Neural cell (in vitro differentiated cells): ENCODE results near the gene AARS1. TPM values are rescaled to one million over a fixed set of nuclear protein-coding genes. Genes with fewer than 3 reads are reported as not detected.
A peak's percentile ranks its signal among the peaks of the same experiment; 100 is the strongest.

Source experiments
- H2AFZ ChIP-seq: fragments of 200-600, 300-800 bp; sonication (generic), shearing (Covaris generic); 2 replicates; pipeline ENCODE4 v1.6.0; 2014; ENCODE audit warnings: low read depth, mild to moderate bottlenecking, antibody characterized with exemption, low read length, moderate library complexity
- H3F3A ChIP-seq: fragments of 200-600 bp; shearing (Covaris generic); 2 replicates; pipeline ENCODE4 v1.6.1; 2016; ENCODE audit warnings: mild to moderate bottlenecking, moderate library complexity, mixed read lengths, antibody characterized with exemption, low read length; ENCODE audit not compliant: insufficient read depth, poor library complexity, severe bottlenecking
- H3K27ac ChIP-seq: fragments of 200-600, 300-800 bp; sonication (generic), shearing (Covaris generic); 2 replicates; pipeline ENCODE4 v1.5.1; 2014; ENCODE audit warnings: mild to moderate bottlenecking, low read length, moderate library complexity
- H3K27me3 ChIP-seq: fragments of 300-800, 200-600 bp; sonication (generic), shearing (Covaris generic); 2 replicates; pipeline ENCODE4 v1.6.0; 2014; ENCODE audit warnings: mild to moderate bottlenecking, low read depth, low read length, moderate library complexity; ENCODE audit not compliant: insufficient read depth
- H3K36me3 ChIP-seq: fragments of 300-800, 200-600 bp; sonication (generic), shearing (Covaris generic); 2 replicates; pipeline ENCODE4 v1.5.1; 2014; ENCODE audit warnings: mild to moderate bottlenecking, antibody characterized with exemption, low read length, moderate library complexity; ENCODE audit not compliant: insufficient read depth
- H3K4me2 ChIP-seq: fragments of 300-800, 200-600 bp; sonication (generic), shearing (Covaris generic); 2 replicates; pipeline ENCODE4 v1.6.0; 2014; ENCODE audit warnings: mild to moderate bottlenecking, low read length
- H3K4me3 ChIP-seq: fragments of 300-800, 200-600 bp; sonication (generic), shearing (Covaris generic); 2 replicates; pipeline ENCODE4 v1.5.1; 2014; ENCODE audit warnings: mild to moderate bottlenecking, low read length, moderate library complexity
- H3K79me2 ChIP-seq: fragments of 200-600 bp; shearing (Covaris generic); replicated peaks from 2 replicates; pipeline ENCODE4 v1.6.0; 2014; ENCODE audit warnings: mild to moderate bottlenecking, low read length, moderate library complexity; ENCODE audit not compliant: insufficient read depth
- H3K9ac ChIP-seq: fragments of 300-800, 200-600 bp; sonication (generic), shearing (Covaris generic); 2 replicates; pipeline ENCODE4 v1.6.1; 2016; ENCODE audit warnings: mild to moderate bottlenecking, low read length, mixed read lengths
- H3K9me2 ChIP-seq: fragments of 200-600 bp; shearing (Covaris generic); 2 replicates; pipeline ENCODE4 v1.6.1; 2016; ENCODE audit warnings: mild to moderate bottlenecking, low read length, mixed read lengths; ENCODE audit not compliant: insufficient read depth
- H3K9me3 ChIP-seq: fragments of 200-600, 300-800 bp; sonication (generic), shearing (Covaris generic); 2 replicates; pipeline ENCODE4 v1.6.1; 2016; ENCODE audit warnings: mild to moderate bottlenecking, mixed run types, low read length, moderate library complexity, mixed read lengths
- H4K20me1 ChIP-seq: fragments of 200-600 bp; shearing (Covaris generic); 2 replicates; pipeline ENCODE4 v1.6.1; 2016; ENCODE audit warnings: mild to moderate bottlenecking, mixed run types; ENCODE audit not compliant: insufficient read depth
- EP300 ChIP-seq: fragments of 450-650 bp; conservative IDR thresholded peaks from 2 replicates; pipeline ENCODE4 v1.6.1; 2014; ENCODE audit warnings: antibody characterized with exemption, mild to moderate bottlenecking, moderate library complexity; ENCODE audit not compliant: poor library complexity, severe bottlenecking
- MXI1 ChIP-seq: fragments of 450-650 bp; conservative IDR thresholded peaks from 2 replicates; pipeline ENCODE4 v1.6.1; 2014; ENCODE audit warnings: antibody characterized with exemption, mild to moderate bottlenecking; ENCODE audit not compliant: poor library complexity, severe bottlenecking
- RAD21 ChIP-seq: fragments of 450-650 bp; conservative IDR thresholded peaks from 2 replicates; pipeline ENCODE4 v1.6.1; 2014; ENCODE audit warnings: antibody characterized with exemption, mild to moderate bottlenecking, moderate library complexity
- SMC3 ChIP-seq: fragments of 450-650 bp; conservative IDR thresholded peaks from 2 replicates; pipeline ENCODE4 v1.6.1; 2014; ENCODE audit warnings: antibody characterized with exemption, mild to moderate bottlenecking, moderate library complexity; ENCODE audit not compliant: poor library complexity
- TAF1 ChIP-seq: IDR thresholded peaks from 2 replicates; pipeline ENCODE4 v1.6.1; 2012; ENCODE audit warnings: low read depth
- polyA plus RNA-seq: library from polyadenylated mRNA; depleted of rRNA; stranded (reverse); fragments of >200 nt; gene quantifications from 2 replicates; pipeline ENCODE4 v1.2.3, GENCODE V29; 2014
- TF ChIP-seq, protein P1 (sequence below): IDR thresholded peaks from 2 replicates; pipeline ENCODE4 v1.6.1; 2012; ENCODE audit warnings: borderline replicate concordance
- TF ChIP-seq, protein P2 (sequence below): fragments of 450-650 bp; IDR thresholded peaks from 2 replicates; pipeline ENCODE4 v1.5.1; 2014; ENCODE audit warnings: antibody characterized with exemption, mild to moderate bottlenecking, moderate library complexity; ENCODE audit not compliant: poor library complexity, severe bottlenecking

Gene AARS1
- polyA plus RNA-seq, 1 donor from 2014 or later, result 33.7 TPM

DNA sequence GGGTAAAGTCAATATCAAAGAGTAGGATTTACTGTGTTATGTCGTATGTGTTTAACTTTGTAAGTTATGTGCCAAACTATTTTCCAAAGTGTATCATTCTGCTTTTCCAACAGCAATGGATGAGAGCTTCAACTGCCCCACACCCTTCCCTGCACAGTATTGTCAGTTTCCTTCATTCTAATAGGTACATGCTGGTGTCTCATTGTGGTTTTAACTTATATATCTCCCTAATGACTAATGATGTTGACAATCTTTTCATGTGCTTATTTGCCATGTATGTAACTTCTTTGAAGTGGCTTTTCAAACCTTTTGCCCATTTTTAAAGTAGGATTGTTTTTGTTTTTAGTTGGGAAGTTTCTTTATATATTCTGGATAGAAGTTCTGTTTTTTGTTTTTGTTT, 13.4 kb upstream of the AARS1 start (continued):
- TF ChIP-seq, protein P1, sequence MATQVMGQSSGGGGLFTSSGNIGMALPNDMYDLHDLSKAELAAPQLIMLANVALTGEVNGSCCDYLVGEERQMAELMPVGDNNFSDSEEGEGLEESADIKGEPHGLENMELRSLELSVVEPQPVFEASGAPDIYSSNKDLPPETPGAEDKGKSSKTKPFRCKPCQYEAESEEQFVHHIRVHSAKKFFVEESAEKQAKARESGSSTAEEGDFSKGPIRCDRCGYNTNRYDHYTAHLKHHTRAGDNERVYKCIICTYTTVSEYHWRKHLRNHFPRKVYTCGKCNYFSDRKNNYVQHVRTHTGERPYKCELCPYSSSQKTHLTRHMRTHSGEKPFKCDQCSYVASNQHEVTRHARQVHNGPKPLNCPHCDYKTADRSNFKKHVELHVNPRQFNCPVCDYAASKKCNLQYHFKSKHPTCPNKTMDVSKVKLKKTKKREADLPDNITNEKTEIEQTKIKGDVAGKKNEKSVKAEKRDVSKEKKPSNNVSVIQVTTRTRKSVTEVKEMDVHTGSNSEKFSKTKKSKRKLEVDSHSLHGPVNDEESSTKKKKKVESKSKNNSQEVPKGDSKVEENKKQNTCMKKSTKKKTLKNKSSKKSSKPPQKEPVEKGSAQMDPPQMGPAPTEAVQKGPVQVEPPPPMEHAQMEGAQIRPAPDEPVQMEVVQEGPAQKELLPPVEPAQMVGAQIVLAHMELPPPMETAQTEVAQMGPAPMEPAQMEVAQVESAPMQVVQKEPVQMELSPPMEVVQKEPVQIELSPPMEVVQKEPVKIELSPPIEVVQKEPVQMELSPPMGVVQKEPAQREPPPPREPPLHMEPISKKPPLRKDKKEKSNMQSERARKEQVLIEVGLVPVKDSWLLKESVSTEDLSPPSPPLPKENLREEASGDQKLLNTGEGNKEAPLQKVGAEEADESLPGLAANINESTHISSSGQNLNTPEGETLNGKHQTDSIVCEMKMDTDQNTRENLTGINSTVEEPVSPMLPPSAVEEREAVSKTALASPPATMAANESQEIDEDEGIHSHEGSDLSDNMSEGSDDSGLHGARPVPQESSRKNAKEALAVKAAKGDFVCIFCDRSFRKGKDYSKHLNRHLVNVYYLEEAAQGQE, result no peak

DNA sequence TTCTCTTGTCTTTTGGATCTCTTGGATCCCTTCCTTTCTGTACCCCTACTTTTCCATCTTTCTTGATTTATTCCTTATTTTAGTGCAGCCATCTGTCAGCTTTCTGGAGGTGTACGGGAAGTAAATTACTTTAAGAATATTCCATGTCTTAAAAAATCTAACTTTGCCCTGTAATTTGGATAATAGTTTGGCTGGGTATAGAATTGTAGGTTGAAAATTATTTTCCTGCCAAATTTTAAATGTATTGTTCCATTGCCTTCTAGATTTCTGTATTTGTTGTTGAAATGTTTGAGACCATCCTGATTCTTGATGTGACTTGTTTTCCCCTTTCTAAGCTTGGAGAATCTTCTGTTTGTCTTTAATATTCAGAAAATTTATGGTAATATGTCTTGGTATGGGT, 11.8 kb upstream of the AARS1 start:
- no peaks in the 10 kb centered on the region for H3K9me2 ChIP-seq
- TF ChIP-seq RAD21 (no peak), EP300 (no peak), MXI1 (no peak), SMC3 (no peak), TAF1 (no peak)
- TF ChIP-seq, protein P2, sequence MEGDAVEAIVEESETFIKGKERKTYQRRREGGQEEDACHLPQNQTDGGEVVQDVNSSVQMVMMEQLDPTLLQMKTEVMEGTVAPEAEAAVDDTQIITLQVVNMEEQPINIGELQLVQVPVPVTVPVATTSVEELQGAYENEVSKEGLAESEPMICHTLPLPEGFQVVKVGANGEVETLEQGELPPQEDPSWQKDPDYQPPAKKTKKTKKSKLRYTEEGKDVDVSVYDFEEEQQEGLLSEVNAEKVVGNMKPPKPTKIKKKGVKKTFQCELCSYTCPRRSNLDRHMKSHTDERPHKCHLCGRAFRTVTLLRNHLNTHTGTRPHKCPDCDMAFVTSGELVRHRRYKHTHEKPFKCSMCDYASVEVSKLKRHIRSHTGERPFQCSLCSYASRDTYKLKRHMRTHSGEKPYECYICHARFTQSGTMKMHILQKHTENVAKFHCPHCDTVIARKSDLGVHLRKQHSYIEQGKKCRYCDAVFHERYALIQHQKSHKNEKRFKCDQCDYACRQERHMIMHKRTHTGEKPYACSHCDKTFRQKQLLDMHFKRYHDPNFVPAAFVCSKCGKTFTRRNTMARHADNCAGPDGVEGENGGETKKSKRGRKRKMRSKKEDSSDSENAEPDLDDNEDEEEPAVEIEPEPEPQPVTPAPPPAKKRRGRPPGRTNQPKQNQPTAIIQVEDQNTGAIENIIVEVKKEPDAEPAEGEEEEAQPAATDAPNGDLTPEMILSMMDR, result no peak
- TF ChIP-seq, protein P1, result no peak
- no peaks in the 10 kb centered on the region for H4K20me1 ChIP-seq
- no peaks in the 10 kb centered on the region for H3K36me3 ChIP-seq
- no peak overlapping the region for H3K9ac ChIP-seq
- no peaks in the 10 kb centered on the region for H3K27me3 ChIP-seq
- peak overlapping the region; percentile 84 for H3K4me3 ChIP-seq
- peaks cover 51% of the 10 kb centered on the region for H3K79me2 ChIP-seq
- no peak overlapping the region for H2AFZ ChIP-seq
- no peaks in the 10 kb centered on the region for H3K9me3 ChIP-seq
- no peak overlapping the region for H3K27ac ChIP-seq
- no peaks in the 10 kb centered on the region for H3F3A ChIP-seq
- H3K4me2 ChIP-seq, result no peak overlapping the region
